ENCODE results near the gene PLA2G4B. TPM values are rescaled to one million over a fixed set of nuclear protein-coding genes. Genes with fewer than 3 reads are reported as not detected.

PLA2G4B gene
- total and polyA plus RNA-seq, 4 donors: 5.7 to 13.0 (median 10.6) TPM

DNA sequence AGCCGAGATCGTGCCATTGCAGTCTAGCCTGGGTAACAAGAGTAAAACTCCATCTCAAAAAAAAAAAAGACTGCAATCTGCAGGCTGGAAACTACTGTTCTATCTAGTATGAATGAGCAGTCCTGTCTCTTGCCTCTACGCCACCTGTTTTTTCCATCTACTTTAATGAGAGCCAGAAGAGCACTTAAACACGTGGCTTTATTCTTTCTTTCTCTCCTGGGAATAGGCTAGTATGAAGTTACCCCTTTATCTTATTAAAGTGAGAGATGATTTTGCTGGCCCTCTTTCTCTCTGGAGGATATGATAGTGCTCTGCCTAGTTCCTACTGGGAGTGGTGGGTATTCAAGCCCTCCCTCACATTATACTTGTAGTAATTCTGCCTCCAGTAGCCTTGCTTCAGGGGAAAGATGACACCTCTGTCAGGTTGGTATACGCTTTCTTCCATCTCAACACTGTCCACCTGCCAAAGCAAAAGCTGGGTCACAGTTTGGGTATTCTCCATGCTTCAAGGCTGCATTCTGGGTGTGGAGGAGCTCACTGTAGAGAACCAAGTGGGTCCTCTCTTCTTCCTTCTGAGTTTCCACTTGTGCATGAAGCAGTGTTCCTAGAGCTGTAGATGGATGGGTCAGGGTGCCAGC lies 46.5 kb upstream of the PLA2G4B start:
- 88 to 91% methylated on average over 5 of the region's 5 CpGs for WGBS, 2 donors
- ATAC-seq (ENCODE audit: insufficient read depth, low FRiP score): no peak
- no peak for DNase-seq
- H3K4me3 ChIP-seq: no peak overlapping the region
- H3K27ac ChIP-seq (ENCODE audit: low read depth in 1 of 2, low read length in 1 of 2): no peak overlapping the region
- H3K9me3 ChIP-seq (ENCODE audit: control insufficient read depth in 4 of 4, insufficient read depth in 3 of 4, low read length in 3 of 4): no peaks in the 10 kb centered on the region
- H3K27me3 ChIP-seq (ENCODE audit: control insufficient read depth in 3 of 3, insufficient read depth in 3 of 3, low read length in 2 of 3): no peaks in the 10 kb centered on the region
- H3K36me3 ChIP-seq (ENCODE audit: control insufficient read depth in 4 of 4, insufficient read depth in 4 of 4, low read length in 4 of 4): no peaks in the 10 kb centered on the region
- peaks cover 12 to 33% (median 20%) of the 10 kb centered on the region in 5 donors for H3K4me1 ChIP-seq (ENCODE audit: control insufficient read depth in 5 of 5, insufficient read depth in 5 of 5, low read length in 5 of 5)
- no peak for TF ChIP-seq CTCF (IDR thresholded peaks at IDR 0.05; ENCODE audit: control extremely low read depth, extremely low read depth)
- H3K9ac ChIP-seq (ENCODE audit: insufficient read depth in 1 of 2, low read length in 2 of 2): no peak overlapping the region

DNA sequence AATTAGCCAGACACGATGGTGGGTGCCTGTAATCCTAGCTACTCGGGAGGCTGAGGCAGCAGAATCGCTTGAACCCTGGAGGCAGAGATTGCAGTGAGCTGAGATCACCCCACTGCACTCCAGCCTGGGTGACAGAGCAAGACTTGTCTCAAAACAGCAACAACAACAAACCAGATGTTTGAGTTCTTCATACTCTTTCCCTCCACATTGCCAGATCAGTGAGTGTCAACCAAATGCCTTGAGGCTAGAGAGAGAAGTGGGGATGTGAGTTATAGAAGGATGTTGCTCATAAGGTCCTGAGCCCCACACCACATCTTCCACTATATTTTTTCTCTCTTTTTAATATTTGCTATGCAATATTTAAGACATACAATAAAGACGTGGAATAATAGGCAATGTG lies 44.6 kb upstream of the PLA2G4B start:
- WGBS, 2 donors: 85 to 88% methylated on average over 4 of the region's 4 CpGs
- Histone ChIP-seq H3K9ac (ENCODE audit: insufficient read depth in 1 of 2, low read length in 2 of 2) (no peak overlapping the region), H3K4me1 (ENCODE audit: control insufficient read depth in 5 of 5, insufficient read depth in 5 of 5, low read length in 5 of 5) (peaks cover 12 to 31% (median 23%) of the 10 kb centered on the region in 5 donors), H3K36me3 (ENCODE audit: control insufficient read depth in 4 of 4, insufficient read depth in 4 of 4, low read length in 4 of 4) (no peaks in the 10 kb centered on the region), H3K4me3 (no peak overlapping the region), H3K9me3 (ENCODE audit: control insufficient read depth in 4 of 4, insufficient read depth in 3 of 4, low read length in 3 of 4) (no peaks in the 10 kb centered on the region), H3K27ac (ENCODE audit: low read depth in 1 of 2, low read length in 1 of 2) (no peak overlapping the region), H3K27me3 (ENCODE audit: control insufficient read depth in 3 of 3, insufficient read depth in 3 of 3, low read length in 2 of 3) (no peaks in the 10 kb centered on the region)
- ATAC-seq (ENCODE audit: insufficient read depth, low FRiP score): no peak
- TF ChIP-seq CTCF (IDR thresholded peaks at IDR 0.05; ENCODE audit: control extremely low read depth, extremely low read depth): no peak
- no peak for DNase-seq

GRCh38 chr15:41795996-41796856 lies 42.4 kb upstream of the PLA2G4B start:
- H3K27ac ChIP-seq (ENCODE audit: low read depth in 1 of 2, low read length in 1 of 2): peak overlapping the region in 1 of 2 donors; percentile 38
- peak overlapping the region in 1 of 2 donors; percentile 78 for H3K9ac ChIP-seq (ENCODE audit: insufficient read depth in 1 of 2, low read length in 2 of 2)
- 62 to 63% methylated on average over 10 of the region's 10 CpGs for WGBS, 2 donors
- H3K36me3 ChIP-seq (ENCODE audit: control insufficient read depth in 4 of 4, insufficient read depth in 4 of 4, low read length in 4 of 4): peaks cover 0 to 6% (median 0%) of the 10 kb centered on the region in 4 donors
- H3K4me3 ChIP-seq: no peak overlapping the region
- peaks cover 11 to 19% (median 13%) of the 10 kb centered on the region in 5 donors for H3K4me1 ChIP-seq (ENCODE audit: control insufficient read depth in 5 of 5, insufficient read depth in 5 of 5, low read length in 5 of 5)
- H3K9me3 ChIP-seq (ENCODE audit: control insufficient read depth in 4 of 4, insufficient read depth in 3 of 4, low read length in 3 of 4): no peaks in the 10 kb centered on the region
- TF ChIP-seq CTCF (IDR thresholded peaks at IDR 0.05; ENCODE audit: control extremely low read depth, extremely low read depth): no peak
- no peak for ATAC-seq (ENCODE audit: insufficient read depth, low FRiP score)
- H3K27me3 ChIP-seq (ENCODE audit: control insufficient read depth in 3 of 3, insufficient read depth in 3 of 3, low read length in 2 of 3): no peaks in the 10 kb centered on the region
- DNase-seq: peak; percentile 50 to 90 (median 79)

All from lung (tissue), 12 donors.